ENCODE measurements around the gene CCNYL1. TPM values are rescaled to one million over a fixed set of nuclear protein-coding genes. Genes with fewer than 3 reads are reported as not detected.
A peak's percentile ranks its signal among the peaks of the same experiment; 100 is the strongest.
"Not testable (repeated sequence)": the region's sequence is repeated elsewhere in the genome, so short reads cannot be mapped to it uniquely, and the experiment has no call there.

Gene CCNYL1
- total RNA-seq, 1 donor from 2014 or later, result 25.7 TPM

DNA sequence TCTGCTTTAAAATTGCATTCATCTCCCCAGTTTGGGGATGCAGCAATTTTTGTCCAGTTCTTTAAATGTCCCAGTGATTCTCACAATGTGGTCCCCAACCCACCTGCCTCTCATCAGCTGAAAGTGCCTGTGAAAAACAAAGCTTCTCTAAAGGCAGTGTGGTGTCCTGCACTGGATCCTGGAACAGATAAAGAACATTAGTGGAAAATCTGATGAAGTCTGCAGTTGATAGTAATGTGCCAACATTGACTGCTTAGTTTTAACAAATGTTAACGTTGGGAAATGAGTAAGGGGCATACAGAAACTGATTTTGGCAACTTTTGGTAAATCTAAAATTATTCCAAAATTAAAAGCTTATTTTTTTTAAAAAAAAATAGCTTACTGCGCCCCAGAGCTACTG, 49.0 kb downstream of the CCNYL1 start:
- Histone ChIP-seq H3K4me1 (peaks cover 8% of the 10 kb centered on the region), H3K27me3 (no peaks in the 10 kb centered on the region), H3K27ac (no peak overlapping the region), H3K4me3 (no peak overlapping the region), H3K9me3 (no peaks in the 10 kb centered on the region), H3K36me3 (peaks cover 24% of the 10 kb centered on the region)
- TF ChIP-seq, protein P1, sequence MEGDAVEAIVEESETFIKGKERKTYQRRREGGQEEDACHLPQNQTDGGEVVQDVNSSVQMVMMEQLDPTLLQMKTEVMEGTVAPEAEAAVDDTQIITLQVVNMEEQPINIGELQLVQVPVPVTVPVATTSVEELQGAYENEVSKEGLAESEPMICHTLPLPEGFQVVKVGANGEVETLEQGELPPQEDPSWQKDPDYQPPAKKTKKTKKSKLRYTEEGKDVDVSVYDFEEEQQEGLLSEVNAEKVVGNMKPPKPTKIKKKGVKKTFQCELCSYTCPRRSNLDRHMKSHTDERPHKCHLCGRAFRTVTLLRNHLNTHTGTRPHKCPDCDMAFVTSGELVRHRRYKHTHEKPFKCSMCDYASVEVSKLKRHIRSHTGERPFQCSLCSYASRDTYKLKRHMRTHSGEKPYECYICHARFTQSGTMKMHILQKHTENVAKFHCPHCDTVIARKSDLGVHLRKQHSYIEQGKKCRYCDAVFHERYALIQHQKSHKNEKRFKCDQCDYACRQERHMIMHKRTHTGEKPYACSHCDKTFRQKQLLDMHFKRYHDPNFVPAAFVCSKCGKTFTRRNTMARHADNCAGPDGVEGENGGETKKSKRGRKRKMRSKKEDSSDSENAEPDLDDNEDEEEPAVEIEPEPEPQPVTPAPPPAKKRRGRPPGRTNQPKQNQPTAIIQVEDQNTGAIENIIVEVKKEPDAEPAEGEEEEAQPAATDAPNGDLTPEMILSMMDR (IDR thresholded peaks at IDR 0.05), result no peak
- intact Hi-C loops (cut with DNase I), result no loop called here
- ATAC-seq (no peak), DNase-seq (no peak)

DNA sequence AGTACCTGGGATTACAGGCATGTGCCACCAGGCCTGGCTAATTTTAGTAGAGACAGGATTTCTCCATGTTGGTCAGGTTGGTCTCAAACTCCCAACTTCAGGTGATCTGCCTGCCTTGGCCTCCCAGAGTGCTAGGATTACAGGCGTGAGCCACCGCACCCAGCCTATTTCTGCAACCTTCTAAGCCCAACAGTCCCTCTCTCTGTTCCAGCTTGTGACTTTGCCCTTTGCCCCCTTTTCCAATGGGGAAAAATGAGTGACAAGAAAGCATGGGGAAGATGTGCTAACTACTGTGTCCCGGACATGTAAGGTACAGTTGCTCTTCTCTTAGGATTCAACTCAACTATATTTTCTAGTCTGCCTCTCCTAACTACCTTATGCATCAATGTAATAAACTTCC, 50.0 kb downstream of the CCNYL1 start:
- H3K4me1 ChIP-seq; intact Hi-C loops (cut with DNase I); H3K4me3 ChIP-seq; H3K9me3 ChIP-seq; ATAC-seq; H3K27ac ChIP-seq; DNase-seq; H3K27me3 ChIP-seq: not testable (repeated sequence)
- peaks cover 26% of the 10 kb centered on the region for H3K36me3 ChIP-seq

DNA sequence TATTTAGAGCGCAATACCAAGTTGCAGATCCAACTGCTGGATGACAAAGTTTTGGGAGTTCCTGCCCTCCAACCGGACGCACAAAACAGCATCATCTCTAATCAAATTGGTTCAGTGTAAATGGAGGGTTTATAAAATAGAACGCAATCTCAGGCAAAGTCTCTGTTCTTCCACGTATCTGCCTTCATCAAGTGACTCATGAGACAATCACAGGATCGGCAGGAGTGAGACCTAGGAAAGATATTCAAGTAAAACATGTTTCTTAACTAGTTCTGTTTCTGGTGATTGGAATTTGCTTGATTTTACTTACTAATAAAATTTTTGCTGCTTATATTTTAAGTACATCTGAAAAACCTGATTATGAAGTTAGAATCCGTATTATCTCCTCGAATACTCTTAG, 50.7 kb downstream of the CCNYL1 start:
- peaks cover 8% of the 10 kb centered on the region for H3K4me1 ChIP-seq
- no peaks in the 10 kb centered on the region for H3K27me3 ChIP-seq
- TF ChIP-seq, protein P1 (IDR thresholded peaks at IDR 0.05), result no peak
- H3K9me3 ChIP-seq, result no peaks in the 10 kb centered on the region
- peaks cover 28% of the 10 kb centered on the region for H3K36me3 ChIP-seq
- DNase-seq, result no peak
- H3K27ac ChIP-seq, result no peak overlapping the region
- H3K4me3 ChIP-seq, result no peak overlapping the region
- no peak for ATAC-seq
- intact Hi-C loops (cut with DNase I), result no loop called here

DNA sequence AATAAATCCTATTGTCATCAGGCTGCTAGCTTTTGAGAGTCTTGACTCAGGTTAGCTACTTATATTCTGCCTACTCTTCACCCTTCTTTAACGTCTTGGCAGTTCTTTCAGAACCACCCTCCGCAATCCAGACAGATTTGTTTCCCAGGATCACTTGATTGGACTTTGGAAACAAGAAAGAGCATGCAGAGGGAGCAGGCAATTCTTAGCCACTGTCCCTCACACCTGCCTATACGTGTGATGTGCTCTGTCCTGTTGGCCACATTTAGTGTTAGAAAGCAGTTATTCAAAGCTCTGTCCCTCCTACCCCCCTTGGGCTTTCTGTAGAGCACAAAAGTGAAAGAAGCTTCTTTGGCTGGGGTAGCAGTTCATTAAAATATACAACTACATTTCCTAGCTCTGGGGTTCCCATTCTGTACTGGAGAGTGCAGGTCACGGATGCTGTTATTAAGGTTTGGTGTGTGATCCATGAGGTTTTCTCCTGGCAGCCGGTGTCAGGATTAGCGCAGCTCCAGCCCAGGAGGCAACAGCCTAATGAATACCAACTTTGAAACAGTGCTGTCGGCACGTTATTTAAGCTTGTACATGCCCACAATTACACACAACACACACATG, 52.0 kb downstream of the CCNYL1 start:
- Histone ChIP-seq H3K9me3 (no peaks in the 10 kb centered on the region), H3K4me3 (no peak overlapping the region), H3K4me1 (peaks cover 14% of the 10 kb centered on the region), H3K36me3 (peaks cover 33% of the 10 kb centered on the region), H3K27ac (no peak overlapping the region), H3K27me3 (no peaks in the 10 kb centered on the region)
- TF ChIP-seq, protein P1 (IDR thresholded peaks at IDR 0.05), result no peak
- no peak for ATAC-seq
- intact Hi-C loops (cut with DNase I), result no loop called here
- DNase-seq, result no peak

DNA sequence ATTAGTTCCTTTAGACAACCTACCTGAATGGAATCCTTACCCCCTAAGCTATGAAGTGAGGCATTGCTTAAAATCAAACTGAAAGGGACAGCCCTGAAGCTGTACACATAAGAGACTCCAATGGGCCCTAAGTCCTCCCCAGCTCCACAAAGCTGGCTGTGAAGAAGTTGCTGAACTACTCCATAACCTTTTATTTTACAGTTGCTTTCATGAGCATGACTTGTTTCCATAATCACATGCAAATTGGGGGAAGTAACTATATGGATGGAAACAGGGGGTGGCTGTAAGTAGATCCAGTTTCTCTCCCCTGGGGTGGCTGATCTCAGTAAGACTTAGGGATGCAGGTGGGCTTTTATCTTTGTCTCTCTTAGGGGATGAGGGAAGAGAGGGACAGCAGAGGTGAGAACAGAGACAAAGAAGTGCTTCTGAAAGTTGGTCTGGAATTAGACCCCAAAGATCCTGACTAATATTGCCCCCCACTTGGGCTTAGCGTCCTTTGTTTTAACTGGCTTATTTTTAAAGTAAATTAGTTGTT, 52.7 kb downstream of the CCNYL1 start:
- Histone ChIP-seq H3K27me3 (no peaks in the 10 kb centered on the region), H3K4me3 (no peak overlapping the region), H3K36me3 (peaks cover 33% of the 10 kb centered on the region), H3K27ac (no peak overlapping the region), H3K4me1 (peaks cover 14% of the 10 kb centered on the region), H3K9me3 (no peaks in the 10 kb centered on the region)
- TF ChIP-seq, protein P1 (IDR thresholded peaks at IDR 0.05), result no peak
- intact Hi-C loops (cut with DNase I), result no loop called here
- DNase-seq (no peak), ATAC-seq (no peak)

DNA sequence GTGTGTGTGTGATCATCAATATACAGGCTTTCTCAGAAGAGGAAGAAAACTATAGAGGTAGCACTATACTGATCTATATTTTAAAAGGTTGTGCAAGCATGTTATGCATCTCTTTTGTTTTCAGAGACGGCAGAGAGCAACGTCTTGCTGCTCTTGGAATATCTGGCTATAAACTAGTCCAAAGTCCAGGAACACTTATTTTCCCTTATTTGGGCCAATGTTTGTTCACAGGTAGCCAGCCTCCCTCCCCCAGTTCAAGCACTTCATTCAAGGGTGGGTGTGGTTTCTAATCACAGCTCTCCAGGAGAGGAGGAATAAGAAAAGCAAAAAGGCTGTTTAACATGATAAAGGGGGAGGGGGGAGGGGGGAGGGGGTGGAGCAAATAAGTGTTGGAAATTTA, 54.1 kb downstream of the CCNYL1 start:
- TF ChIP-seq, protein P1 (IDR thresholded peaks at IDR 0.05), result no peak
- ATAC-seq, result no peak
- no peaks in the 10 kb centered on the region for H3K9me3 ChIP-seq
- H3K4me1 ChIP-seq, result peaks cover 16% of the 10 kb centered on the region
- DNase-seq, result no peak
- H3K4me3 ChIP-seq, result peak overlapping the region; percentile 3
- H3K36me3 ChIP-seq, result peaks cover 33% of the 10 kb centered on the region
- no peaks in the 10 kb centered on the region for H3K27me3 ChIP-seq
- intact Hi-C loops (cut with DNase I), result no loop called here
- H3K27ac ChIP-seq, result no peak overlapping the region
